Activated CD8-positive, alpha-beta memory T cell treated with anti-CD3 and anti-CD28 coated beads, Interleukin-2, amount 50 U/mL, for 1 hour (primary cell): Measurements from ENCODE around the gene RAVER2.

ENCODE experiments used
- DNase-seq: peaks from one replicate; pipeline ENCODE4 v3.0.0-alpha.2; 2020; ENCODE audit errors: extremely low read depth

RAVER2 gene

GRCh38 chr1:64844175-64844574 is 99.3 kb downstream of the RAVER2 start:
- DNase-seq: no peak

GRCh38 chr1:64844609-64845008 is 99.7 kb downstream of the RAVER2 start:
- DNase-seq: no peak

DNA sequence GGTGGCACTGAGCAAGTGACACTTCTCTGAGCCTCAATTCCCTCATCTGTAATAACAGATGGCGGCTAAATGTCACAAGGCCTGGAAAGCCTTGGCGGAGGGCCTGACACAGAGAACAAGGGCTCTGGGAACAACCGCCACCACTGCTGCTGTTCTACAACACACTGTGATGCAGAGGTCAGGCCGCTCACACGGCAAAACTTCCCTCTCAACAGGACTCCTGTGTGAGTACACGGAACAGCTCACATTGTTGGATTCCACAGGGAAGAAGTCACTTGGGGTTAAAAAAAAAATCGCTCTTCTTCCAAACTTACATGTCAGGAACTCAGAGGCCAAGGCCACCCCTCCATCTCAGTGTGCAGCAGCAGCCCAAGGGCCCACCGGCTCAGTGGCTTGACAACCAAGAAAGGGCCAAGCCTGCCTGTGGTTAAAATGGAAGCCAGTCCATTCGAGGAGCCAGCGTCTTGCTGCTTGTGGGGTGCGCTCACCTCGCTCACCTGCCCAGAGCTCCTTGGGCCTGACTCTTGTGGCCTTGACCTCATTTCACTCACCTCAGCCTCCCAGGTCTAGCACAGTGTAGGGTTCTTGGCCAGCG is 101.1 kb downstream of the RAVER2 start:
- no peak for DNase-seq

GRCh38 chr1:64846573-64847430 is 101.9 kb downstream of the RAVER2 start:
- no peak for DNase-seq

DNA sequence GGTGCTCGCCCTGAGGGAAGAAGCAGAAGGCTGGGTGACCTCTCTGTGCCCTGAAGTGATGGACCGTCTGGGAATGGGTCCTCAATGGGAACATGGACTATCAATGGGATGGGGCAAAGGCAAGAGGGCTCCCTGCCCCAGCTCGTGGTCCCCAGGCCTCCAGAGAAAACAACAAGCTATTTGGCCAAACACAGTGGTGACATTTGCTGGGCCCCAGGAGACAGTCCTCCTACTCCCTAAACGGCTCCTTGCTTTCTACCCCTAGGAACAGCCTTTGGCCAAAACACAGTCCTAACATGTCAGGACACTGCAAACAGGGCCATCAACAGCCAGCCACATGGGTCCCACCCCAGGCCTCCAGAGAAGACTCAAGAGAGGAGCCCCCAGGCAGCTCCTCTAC is 102.8 kb downstream of the RAVER2 start:
- DNase-seq: no peak

GRCh38 chr1:64848136-64848535 is 103.3 kb downstream of the RAVER2 start:
- DNase-seq: no peak

DNA sequence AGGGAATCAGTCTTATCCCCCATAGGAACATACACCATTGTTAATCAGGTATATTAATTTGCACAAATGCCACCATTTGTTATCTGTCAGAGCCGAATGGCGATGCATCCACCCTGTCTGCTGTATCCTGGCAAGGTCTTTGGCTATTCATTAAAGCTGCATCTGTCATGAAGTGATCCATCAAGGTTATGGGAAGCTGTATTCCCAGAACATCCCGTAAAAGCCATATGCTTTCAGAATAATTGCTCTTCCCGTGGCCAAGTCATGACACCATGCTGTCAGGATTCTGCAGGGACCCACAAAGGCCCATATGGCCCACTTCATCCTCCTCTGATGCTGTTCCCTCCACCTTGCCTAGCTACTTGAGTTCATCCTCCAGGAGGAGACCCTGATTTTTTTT is 103.9 kb downstream of the RAVER2 start:
- no peak for DNase-seq

DNA sequence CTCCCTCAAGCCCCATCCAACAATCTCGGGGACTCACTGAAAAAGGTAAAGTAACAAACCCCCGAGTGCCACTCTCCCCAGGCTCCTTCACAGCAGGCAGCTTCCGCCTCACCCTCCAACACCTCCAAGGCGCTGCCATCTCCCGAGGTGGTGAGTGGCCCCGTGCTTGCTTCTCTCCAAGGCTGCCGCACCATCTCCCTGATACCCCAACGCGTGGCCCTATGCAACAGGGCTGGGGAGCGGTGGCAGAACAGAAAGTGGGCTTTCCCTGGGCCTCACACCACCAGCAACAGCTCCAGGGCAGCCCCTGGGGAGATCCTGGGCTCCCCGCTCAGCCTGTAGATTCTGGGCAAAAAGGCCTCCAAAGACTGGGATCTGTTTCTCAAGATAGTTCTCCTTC is 105.1 kb downstream of the RAVER2 start:
- DNase-seq: no peak

DNA sequence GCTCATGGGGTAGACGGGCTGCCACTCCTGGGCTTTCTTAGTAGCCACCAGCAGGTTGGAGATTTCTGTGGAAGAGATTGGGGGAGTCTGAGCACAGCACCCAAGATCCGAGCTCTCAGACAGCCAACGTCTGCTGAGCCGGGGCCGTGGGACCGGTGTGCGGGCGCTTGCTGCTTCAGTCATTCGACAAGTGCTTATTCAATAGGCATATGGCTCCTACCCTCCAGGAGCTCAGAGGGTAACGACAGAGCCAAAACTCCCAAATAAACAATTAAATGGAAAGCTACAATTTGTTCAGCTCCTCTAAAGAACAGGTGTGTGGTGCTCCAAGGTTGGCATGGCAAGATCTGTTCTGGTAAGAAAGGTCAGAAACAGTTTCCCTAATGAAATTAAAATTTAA is 106.0 kb downstream of the RAVER2 start:
- DNase-seq: no peak

DNA sequence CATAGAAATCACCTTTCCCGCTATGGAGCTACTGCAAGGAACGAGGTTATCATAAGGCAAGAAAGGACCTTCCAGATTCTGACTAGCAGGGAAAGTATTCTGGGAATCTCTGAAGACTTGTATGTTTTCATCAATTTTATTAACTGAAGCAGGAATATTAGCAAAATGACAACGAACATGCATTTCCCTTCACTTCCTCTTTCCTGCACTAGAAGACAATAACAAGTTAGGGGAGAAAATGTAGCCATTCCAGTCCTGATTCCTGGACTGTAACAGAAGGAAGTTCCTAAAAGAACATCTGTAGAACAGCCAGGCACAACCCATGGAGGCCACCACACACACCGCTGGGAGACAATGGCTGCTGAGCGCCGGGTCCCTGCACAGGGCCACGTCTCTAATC is 106.8 kb downstream of the RAVER2 start:
- no peak for DNase-seq

GRCh38 chr1:64854674-64855073 is 109.8 kb downstream of the RAVER2 start:
- DNase-seq: no peak

- no peak for DNase-seq
These were observed 110.7 kb downstream of the RAVER2 start for GRCh38 chr1:64855557-64855956.

- no peak for DNase-seq
These were observed 111.7 kb downstream of the RAVER2 start for GRCh38 chr1:64856553-64856952.

DNA sequence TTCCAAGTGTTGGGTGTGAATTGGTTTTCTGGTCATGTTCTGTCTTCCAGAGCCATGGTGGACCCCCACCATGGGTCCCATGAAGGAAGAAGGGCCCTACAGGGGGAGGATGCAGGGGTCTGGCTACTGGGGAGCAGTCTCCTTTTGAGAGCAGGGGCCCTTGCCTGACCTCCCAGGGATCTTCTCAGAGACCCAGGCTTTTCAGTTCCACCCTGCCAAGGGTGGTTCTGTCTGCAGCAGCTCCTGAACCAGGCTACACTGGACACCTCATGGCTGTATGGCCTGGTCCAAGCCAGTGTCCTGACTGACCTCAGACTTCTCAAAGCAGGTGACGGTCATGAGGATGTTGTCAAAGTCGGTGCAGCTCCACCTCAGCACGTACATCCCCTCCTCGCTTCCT is 112.5 kb downstream of the RAVER2 start:
- DNase-seq: no peak

- no peak for DNase-seq
These were observed 116.7 kb downstream of the RAVER2 start for GRCh38 chr1:64861611-64862010.

GRCh38 chr1:64864018-64864940 is 119.4 kb downstream of the RAVER2 start:
- DNase-seq: peak; percentile 26

DNA sequence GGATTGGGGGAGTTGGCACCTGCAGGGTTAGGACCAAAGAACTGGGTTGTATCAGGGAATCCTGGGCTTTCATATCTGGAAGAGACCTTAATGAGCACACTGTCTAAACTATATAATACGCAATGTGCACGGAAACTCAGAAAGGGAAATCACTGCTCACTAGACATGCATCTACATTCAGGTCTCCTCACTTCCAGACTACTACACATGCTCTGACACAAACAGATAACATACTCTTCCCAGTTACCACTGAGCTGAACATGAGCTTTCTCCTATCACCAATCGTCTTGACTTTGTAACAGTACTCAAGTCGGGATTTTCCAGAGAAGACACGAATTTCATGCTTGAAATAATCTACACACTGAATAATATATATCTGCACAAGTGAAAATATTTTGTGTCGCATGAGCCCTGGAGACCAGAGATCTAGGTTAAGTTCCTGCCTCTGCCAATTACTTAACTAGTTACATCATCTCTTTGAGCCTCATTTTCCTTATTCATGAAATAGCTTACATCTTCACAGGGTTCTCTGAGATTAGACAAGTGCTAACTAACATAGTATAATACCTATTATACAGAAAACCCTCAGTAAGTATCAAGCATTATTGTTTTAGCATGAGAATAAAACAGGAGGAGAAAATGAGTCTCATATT is 120.4 kb downstream of the RAVER2 start:
- no peak for DNase-seq

GRCh38 chr1:64866689-64867088 is 121.8 kb downstream of the RAVER2 start:
- DNase-seq: no peak

- no peak for DNase-seq
These were observed 122.4 kb downstream of the RAVER2 start for GRCh38 chr1:64867266-64867665.

DNA sequence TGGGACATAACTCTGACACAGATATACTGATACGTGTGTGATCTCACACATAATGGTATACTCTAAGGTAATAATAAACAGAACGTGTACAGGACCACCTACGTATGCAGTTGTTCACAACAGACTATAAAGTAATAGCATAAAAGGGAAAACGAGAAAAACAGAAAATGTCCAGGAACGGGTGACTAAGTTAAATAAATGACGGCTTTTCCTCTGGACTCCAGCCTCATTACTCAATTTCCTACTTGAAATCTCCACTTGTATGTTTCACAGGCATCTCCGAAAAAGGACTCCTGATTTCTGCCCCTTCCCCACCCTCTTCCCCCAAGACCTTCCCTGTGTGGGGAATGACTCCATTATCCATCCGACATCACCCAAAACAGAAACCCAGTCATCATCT is 126.4 kb downstream of the RAVER2 start:
- DNase-seq: no peak

DNA sequence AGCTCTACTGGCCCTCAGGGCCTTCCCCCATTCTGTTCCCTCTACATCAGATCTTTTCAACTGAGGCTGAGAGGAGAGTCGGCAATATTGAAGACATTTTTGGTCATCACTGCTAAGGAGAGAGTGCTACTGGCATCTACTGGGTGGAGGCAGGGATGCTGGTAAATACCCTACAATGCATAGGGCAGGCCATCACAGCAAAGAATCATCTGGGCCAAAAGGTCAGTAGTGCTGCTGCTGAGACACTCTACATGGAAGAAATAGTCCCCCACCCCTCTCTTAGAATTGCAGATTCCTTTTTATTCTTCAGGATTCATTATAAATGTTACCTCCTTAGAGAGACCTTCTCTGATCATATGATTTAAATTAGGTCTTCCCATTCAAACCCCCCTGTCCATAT is 127.2 kb downstream of the RAVER2 start:
- DNase-seq: no peak

- no peak for DNase-seq
These were observed 128.7 kb downstream of the RAVER2 start for GRCh38 chr1:64873576-64873975.
